Esophagus muscularis mucosa (tissue), 4 donors: ENCODE results near the gene INSM2. TPM values are rescaled to one million over a fixed set of nuclear protein-coding genes. Genes with fewer than 3 reads are reported as not detected.

Source experiments
- DNase-seq: peaks from one replicate; pipeline ENCODE4 v3.0.0-alpha.2; 2017; ENCODE audit errors: extremely low spot score
- H3K27ac ChIP-seq, 4 donors: fragments of 200-600 bp; sonication (generic); replicated peaks in 1 of 4; 1 replicate in 3 of 4; 2 replicates in 1 of 4; pipeline ENCODE4 v1.5.1; 2016 to 2019; ENCODE audit warnings: mild to moderate bottlenecking in 1 of 4
- H3K27me3 ChIP-seq, 4 donors: fragments of 200-600 bp; sonication (generic); one replicate each; pipeline versions ENCODE4 v1.5.1 to v1.6.0; 2016 to 2019
- H3K36me3 ChIP-seq, 4 donors: fragments of 200-600 bp; sonication (generic); one replicate each; pipeline ENCODE4 v1.5.1; 2016 to 2019
- H3K4me1 ChIP-seq, 4 donors: fragments of 200-600 bp; sonication (generic); one replicate each; pipeline ENCODE4 v1.5.1; 2016 to 2019
- H3K4me3 ChIP-seq, 4 donors: fragments of 200-600 bp; sonication (generic); 1 replicate in 2 of 4; 2 replicates in 2 of 4; pipeline ENCODE4 v1.5.1; 2016 to 2019; ENCODE audit warnings: mild to moderate bottlenecking in 4 of 4, moderate library complexity in 1 of 4
- H3K9me3 ChIP-seq, 4 donors: fragments of 200-600 bp; sonication (generic); 1 replicate in 3 of 4; 2 replicates in 1 of 4; pipeline ENCODE4 v1.5.1; 2016 to 2019
- EP300 ChIP-seq: sonication (generic); formaldehyde crosslinking; IDR thresholded peaks from one replicate; pipeline ENCODE4 v1.6.1; 2017; ENCODE audit warnings: antibody characterized with exemption
- POLR2A ChIP-seq: fragments of 450-650 bp; IDR thresholded peaks from one replicate; pipeline ENCODE4 v1.6.1; 2017; ENCODE audit warnings: antibody characterized with exemption, moderate library complexity, mild to moderate bottlenecking, low read depth
- POLR2AphosphoS5 ChIP-seq, 2 donors: sonication (generic); formaldehyde crosslinking; IDR thresholded peaks; one replicate each; pipeline ENCODE4 v1.6.1; 2017; ENCODE audit warnings: antibody characterized with exemption in 2 of 2
- WGBS: methylation state at CpG from one replicate; pipeline ENCODE4 v1.1.5; 2018; 5-methylcytosine and 5-hydroxymethylcytosine counted together
- intact Hi-C: fragments of 100-400 bp; cut with DNase I; formaldehyde crosslinking; loops from one replicate; pipeline ENCODE4 v1.15.1; 2023
- total RNA-seq, 4 donors: library from RNA; depleted of rRNA; stranded (reverse); fragments of >200 nt; gene quantifications; one replicate each; pipeline versions ENCODE4 v1.1.0 to v1.2.1, GENCODE V29; 2016
- TF ChIP-seq, protein P1 (sequence below), 3 experiments: fragments of 200-600 bp in 2 of 3; fragments of 450-650 bp in 1 of 3; sonication (generic) in 2 of 3; IDR thresholded peaks; one replicate each; pipeline ENCODE4 v1.5.1; 2017 to 2019; ENCODE audit warnings: antibody characterized with exemption in 3 of 3, mild to moderate bottlenecking in 2 of 3, moderate library complexity in 1 of 3

The INSM2 gene
- total RNA-seq, 4 donors from 2014 or later, result not detected

- no peak for DNase-seq
- peaks cover 0 to 10% (median 0%) of the 10 kb centered on the region in 4 donors for H3K27me3 ChIP-seq
- intact Hi-C loops, result no loop called here
- no peaks in the 10 kb centered on the region for H3K4me1 ChIP-seq
- H3K27ac ChIP-seq, result no peak overlapping the region
- no peaks in the 10 kb centered on the region for H3K9me3 ChIP-seq
- WGBS, result 41% methylated on average over 3 of the region's 3 CpGs
- no peak overlapping the region for H3K4me3 ChIP-seq
- TF ChIP-seq POLR2A (no peak), EP300 (no peak), POLR2AphosphoS5 (IDR thresholded peaks at IDR 0.05) (no peak)
- TF ChIP-seq, protein P1, sequence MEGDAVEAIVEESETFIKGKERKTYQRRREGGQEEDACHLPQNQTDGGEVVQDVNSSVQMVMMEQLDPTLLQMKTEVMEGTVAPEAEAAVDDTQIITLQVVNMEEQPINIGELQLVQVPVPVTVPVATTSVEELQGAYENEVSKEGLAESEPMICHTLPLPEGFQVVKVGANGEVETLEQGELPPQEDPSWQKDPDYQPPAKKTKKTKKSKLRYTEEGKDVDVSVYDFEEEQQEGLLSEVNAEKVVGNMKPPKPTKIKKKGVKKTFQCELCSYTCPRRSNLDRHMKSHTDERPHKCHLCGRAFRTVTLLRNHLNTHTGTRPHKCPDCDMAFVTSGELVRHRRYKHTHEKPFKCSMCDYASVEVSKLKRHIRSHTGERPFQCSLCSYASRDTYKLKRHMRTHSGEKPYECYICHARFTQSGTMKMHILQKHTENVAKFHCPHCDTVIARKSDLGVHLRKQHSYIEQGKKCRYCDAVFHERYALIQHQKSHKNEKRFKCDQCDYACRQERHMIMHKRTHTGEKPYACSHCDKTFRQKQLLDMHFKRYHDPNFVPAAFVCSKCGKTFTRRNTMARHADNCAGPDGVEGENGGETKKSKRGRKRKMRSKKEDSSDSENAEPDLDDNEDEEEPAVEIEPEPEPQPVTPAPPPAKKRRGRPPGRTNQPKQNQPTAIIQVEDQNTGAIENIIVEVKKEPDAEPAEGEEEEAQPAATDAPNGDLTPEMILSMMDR (IDR thresholded peaks at IDR 0.05), result no peak
- H3K36me3 ChIP-seq, result no peaks in the 10 kb centered on the region
Observed at GRCh38 chr14:35503646-35504045, 30.3 kb upstream of the INSM2 start.

GRCh38 chr14:35504260-35504659 lies 29.7 kb upstream of the INSM2 start:
- no peak overlapping the region for H3K4me3 ChIP-seq
- intact Hi-C loops, result no loop called here
- WGBS, result 52% methylated on average over 1 of the region's 1 CpG
- H3K27me3 ChIP-seq, result peaks cover 0 to 9% (median 0%) of the 10 kb centered on the region in 4 donors
- TF ChIP-seq, protein P1 (IDR thresholded peaks at IDR 0.05), result no peak
- TF ChIP-seq POLR2AphosphoS5 (IDR thresholded peaks at IDR 0.05) (no peak), EP300 (no peak), POLR2A (no peak)
- no peaks in the 10 kb centered on the region for H3K36me3 ChIP-seq
- no peaks in the 10 kb centered on the region for H3K9me3 ChIP-seq
- H3K27ac ChIP-seq, result no peak overlapping the region
- H3K4me1 ChIP-seq, result no peaks in the 10 kb centered on the region
- DNase-seq, result no peak

DNA sequence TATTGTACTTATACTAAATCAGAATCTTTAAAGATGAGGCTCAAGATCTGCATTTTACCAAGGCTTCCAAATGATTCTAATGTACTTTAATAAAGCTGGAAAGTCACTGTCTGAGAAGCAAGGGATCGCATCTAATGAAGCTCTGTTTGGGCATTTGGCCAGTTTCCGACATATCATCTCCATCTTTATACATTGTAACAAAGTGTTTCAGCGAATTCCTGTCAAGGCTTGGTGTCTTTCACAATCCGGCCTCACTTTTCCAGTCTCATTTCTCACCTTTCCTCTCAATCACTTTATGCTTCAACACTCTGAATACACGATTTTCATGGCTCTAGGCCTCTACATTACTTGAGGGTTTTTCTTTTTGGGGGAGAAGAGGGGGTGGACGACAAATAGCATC lies 27.5 kb upstream of the INSM2 start:
- DNase-seq, result no peak
- Histone ChIP-seq H3K27me3 (peaks cover 0 to 3% (median 0%) of the 10 kb centered on the region in 4 donors), H3K4me3 (no peak overlapping the region), H3K4me1 (no peaks in the 10 kb centered on the region), H3K27ac (no peak overlapping the region), H3K36me3 (no peaks in the 10 kb centered on the region), H3K9me3 (no peaks in the 10 kb centered on the region)
- intact Hi-C loops, result no loop called here
- WGBS, result 72% methylated on average over 6 of the region's 6 CpGs
- no peak for TF ChIP-seq EP300
- TF ChIP-seq, protein P1 (IDR thresholded peaks at IDR 0.05), result no peak

DNA sequence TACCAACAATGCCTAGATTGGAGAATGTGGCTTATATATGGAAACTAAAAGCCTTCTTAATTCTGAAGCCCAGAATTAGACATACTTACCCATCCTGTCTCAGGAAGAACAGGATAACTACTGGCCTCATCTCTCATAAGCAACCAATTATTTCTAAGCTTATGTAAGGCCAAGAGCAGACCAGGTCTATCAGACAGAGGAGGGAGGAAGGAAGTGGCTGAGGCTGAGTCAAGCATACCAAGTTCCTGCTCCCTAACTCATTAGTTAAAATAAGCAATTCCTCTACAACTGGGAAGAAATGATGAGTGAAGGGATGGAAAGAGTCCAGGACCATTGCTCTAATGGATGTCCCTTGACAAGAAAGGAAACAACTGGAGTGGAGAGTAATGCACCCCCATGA lies 27.0 kb upstream of the INSM2 start:
- TF ChIP-seq POLR2A, result no peak
- no peak for TF ChIP-seq POLR2AphosphoS5 (IDR thresholded peaks at IDR 0.05)
- TF ChIP-seq, protein P1 (IDR thresholded peaks at IDR 0.05), result no peak
- no peak for TF ChIP-seq EP300
- Histone ChIP-seq H3K9me3 (no peaks in the 10 kb centered on the region), H3K27ac (no peak overlapping the region), H3K4me1 (no peaks in the 10 kb centered on the region), H3K4me3 (no peak overlapping the region), H3K36me3 (no peaks in the 10 kb centered on the region), H3K27me3 (peaks cover 0 to 3% (median 0%) of the 10 kb centered on the region in 4 donors)
- no peak for DNase-seq
- intact Hi-C loops, result no loop called here

DNA sequence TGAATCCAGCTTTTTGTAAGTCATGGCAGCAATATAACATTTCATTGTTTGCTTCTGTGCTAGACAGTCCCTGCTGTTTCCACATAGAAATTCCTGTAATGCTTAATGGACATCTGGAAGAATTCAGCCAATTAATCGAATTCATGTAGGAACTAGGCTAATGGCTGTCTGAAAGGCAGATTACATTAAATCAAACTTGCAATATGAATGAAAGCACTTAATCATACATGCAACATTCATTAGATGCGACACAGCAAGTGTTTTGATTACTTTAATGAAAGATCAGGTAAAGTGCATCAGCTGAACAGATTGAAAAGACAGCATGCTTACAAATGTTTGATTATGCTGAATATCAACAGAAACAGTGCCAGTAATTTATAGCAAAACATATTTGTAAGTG lies 24.1 kb upstream of the INSM2 start:
- no peak for DNase-seq
- Histone ChIP-seq H3K27me3 (peaks cover 0 to 3% (median 0%) of the 10 kb centered on the region in 4 donors), H3K4me3 (no peak overlapping the region), H3K36me3 (no peaks in the 10 kb centered on the region), H3K27ac (no peak overlapping the region), H3K9me3 (no peaks in the 10 kb centered on the region), H3K4me1 (no peaks in the 10 kb centered on the region)
- intact Hi-C loops, result no loop called here
- WGBS, result 89% methylated on average over 2 of the region's 2 CpGs
- TF ChIP-seq POLR2AphosphoS5 (IDR thresholded peaks at IDR 0.05) (no peak), POLR2A (no peak)
